ENCODE results near the gene IQCK.
A peak's percentile ranks its signal among the peaks of the same experiment; 100 is the strongest.

IQCK gene

DNA sequence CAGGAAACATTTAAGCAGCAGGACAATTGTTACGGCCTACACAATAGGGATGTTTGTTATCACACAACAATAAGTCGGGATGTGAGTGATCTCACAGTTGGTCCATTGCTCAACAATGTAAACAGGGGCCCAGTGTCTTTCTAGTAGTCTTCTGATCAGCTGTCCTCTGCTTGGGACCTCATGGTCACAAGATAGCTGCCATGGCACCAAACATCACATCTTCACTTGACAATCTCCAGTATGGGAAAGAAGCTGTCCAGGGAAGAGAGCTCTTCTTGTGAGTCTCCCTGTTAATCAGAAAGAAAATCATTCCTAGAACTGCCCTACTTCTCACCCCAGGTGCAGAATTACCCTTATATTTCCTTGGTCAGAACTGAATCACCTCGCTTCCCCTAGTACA lies 172.8 kb downstream of the IQCK start:
- DNase-seq = no peak

- no peak for DNase-seq
Observed at GRCh38 chr16:19892902-19893301, 174.8 kb downstream of the IQCK start.

DNA sequence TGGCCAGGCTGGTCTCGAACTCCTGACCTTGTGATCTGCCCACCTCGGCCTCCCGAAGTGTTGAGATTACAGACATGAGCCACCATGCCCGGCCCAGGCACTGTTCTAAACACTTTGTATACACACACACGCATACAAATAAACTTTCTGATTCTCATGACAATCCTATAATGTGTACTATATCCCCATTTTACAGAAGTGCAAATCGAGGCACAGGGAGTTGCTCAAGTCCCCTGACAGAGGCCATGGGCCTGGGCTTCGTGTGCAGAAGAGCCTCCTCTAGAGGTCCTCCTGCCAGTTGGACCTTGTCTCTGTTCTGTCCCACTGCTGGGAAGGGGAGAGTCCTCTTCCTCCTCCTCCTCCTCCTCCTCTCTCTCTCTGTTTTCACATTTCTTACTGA lies 176.5 kb downstream of the IQCK start:
- DNase-seq = no peak

- no peak for DNase-seq
Observed at GRCh38 chr16:19896951-19897350, 178.9 kb downstream of the IQCK start.

GRCh38 chr16:19898166-19898565 lies 180.1 kb downstream of the IQCK start:
- no peak for DNase-seq

- no peak for DNase-seq
Observed at GRCh38 chr16:19898924-19899604, 181.0 kb downstream of the IQCK start.

DNA sequence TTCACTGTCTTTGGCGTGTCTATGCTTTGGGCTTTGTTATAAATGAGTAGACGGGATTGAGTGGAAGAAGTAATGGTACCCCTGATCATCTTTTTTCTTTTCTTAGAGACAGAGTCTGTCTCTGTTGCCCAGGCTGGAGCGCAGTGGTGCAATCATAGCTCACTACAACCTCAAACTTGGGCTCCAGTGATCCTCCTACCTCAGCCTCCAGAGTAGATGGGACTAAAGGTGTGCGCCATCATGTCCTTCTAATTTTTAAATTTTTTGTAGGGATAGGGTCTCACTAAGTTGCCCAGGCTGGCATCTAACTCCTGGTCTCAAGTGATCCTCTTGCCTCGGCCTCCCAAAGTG lies 181.5 kb downstream of the IQCK start:
- DNase-seq = no peak

- DNase-seq = no peak
Observed at GRCh38 chr16:19901164-19901563, 183.1 kb downstream of the IQCK start.

DNA sequence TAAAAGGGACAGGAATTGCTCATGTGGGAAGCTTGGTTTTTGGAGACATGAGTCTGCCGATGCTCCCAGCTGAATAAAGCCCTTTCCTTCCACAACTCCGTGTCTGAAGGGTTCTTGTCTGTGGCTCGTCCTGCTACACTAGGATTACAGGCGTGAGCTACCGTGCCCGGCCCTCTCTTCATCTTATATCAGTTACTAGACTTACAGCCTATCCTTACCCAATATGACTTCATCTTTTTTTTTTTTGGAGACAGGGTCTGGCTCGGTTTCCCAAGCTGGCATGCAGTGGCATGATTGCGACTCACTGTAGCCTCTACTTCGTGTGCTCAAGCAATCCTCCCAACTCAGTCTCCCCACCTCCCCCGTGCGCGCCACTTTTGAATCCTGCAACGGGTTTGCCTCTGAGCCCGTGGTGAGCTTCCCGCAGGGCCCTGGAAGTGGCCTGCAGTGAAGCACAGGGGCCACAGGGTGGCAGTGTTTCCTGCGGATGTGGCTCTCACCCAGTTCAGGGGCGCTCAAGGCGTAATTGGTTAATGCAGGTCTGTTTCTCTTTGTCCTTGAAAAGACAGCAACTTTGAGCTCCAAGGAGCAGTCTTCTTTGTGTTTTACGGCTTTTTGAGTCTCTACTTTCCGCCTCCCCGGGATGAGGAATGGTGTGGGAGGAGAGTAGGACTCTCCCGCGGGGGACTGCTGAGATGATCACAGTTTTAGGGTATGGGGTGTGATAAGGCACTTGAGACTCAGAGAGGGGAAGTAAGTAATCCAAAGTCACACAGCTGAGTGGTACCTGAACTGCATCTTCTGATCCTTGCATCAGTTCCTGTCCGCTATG lies 189.3 kb downstream of the IQCK start:
- peak; percentile 20 for DNase-seq
